A549 (cell line): ENCODE results near the gene BMP5.
"Not testable (repeated sequence)": the region's sequence is repeated elsewhere in the genome, so short reads cannot be mapped to it uniquely, and the experiment has no call there.

Source experiments
- CTCF ChIP-seq: fragments of >200 bp; sonication (Bioruptor Twin); formaldehyde crosslinking; IDR thresholded peaks from 3 replicates; pipeline ENCODE4 v1.5.1; 2016
- KDM5A ChIP-seq: fragments of 200-600 bp; sonication (generic); IDR thresholded peaks from 2 replicates; pipeline ENCODE4 v1.6.1; 2016; ENCODE audit warnings: antibody characterized with exemption, mild to moderate bottlenecking
- POLR2A ChIP-seq: IDR thresholded peaks from 2 replicates; pipeline ENCODE4 v1.6.1; 2012; ENCODE audit warnings: mild to moderate bottlenecking, low read length
- TF ChIP-seq, protein P1 (sequence below): IDR thresholded peaks from 2 replicates; pipeline ENCODE4 v1.6.1; 2012
- TF ChIP-seq, protein P2 (sequence below): fragments of >200 bp; sonication (Bioruptor Twin); formaldehyde crosslinking; IDR thresholded peaks from 3 replicates; pipeline ENCODE4 v1.6.1; 2016

DNA sequence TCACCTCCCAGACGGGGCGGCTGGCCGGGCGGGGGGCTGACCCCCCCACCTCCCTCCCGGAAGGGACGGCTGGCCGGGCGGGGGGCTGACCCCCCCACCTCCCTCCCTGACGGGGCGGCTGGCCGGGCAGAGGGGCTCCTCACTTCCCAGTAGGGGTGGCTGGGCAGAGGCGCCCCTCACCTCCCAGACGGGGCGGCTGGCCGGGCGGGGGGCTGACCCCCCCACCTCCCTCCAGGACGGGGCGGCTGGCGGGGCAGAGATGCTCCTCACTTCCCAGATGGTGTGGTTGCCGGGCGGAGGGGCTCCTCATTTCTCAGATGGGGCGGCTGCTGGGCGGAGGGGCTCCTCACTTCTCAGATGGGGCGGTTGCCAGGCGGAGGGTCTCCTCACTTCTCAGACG is 34.5 kb upstream of the BMP5 start:
- TF ChIP-seq, protein P1, sequence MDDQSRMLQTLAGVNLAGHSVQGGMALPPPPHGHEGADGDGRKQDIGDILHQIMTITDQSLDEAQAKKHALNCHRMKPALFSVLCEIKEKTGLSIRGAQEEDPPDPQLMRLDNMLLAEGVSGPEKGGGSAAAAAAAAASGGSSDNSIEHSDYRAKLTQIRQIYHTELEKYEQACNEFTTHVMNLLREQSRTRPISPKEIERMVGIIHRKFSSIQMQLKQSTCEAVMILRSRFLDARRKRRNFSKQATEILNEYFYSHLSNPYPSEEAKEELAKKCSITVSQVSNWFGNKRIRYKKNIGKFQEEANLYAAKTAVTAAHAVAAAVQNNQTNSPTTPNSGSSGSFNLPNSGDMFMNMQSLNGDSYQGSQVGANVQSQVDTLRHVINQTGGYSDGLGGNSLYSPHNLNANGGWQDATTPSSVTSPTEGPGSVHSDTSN, result not testable (repeated sequence)
- not testable (repeated sequence) for TF ChIP-seq POLR2A, KDM5A, CTCF
- TF ChIP-seq, protein P2, sequence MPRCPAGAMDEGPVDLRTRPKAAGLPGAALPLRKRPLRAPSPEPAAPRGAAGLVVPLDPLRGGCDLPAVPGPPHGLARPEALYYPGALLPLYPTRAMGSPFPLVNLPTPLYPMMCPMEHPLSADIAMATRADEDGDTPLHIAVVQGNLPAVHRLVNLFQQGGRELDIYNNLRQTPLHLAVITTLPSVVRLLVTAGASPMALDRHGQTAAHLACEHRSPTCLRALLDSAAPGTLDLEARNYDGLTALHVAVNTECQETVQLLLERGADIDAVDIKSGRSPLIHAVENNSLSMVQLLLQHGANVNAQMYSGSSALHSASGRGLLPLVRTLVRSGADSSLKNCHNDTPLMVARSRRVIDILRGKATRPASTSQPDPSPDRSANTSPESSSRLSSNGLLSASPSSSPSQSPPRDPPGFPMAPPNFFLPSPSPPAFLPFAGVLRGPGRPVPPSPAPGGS, result not testable (repeated sequence)
